ENCODE data around the gene TCOF1.

The TCOF1 gene

DNA sequence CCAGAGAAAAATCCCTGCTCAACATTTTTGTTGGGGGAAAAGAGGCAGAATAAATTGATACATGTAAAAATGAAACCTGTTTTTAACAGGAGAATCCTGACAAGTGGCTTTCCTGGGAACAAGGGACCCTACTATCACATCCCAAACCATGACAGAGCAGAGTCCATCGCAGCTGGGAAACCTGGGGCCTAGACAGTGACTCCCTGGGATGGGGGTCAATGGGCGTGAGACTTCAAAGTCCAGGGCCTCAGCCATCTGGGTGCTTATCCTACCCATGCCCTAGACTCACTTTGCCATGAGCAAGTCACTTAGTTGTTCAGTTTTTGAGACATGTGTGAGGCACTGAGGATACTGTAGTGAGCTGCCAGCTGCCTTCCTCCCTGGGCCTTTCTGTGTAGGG, 5.7 kb downstream of the TCOF1 start:
- no peak for TF ChIP-seq CEBPB (IDR thresholded peaks at IDR 0.05)
- no peak for TF ChIP-seq TEAD4 (IDR thresholded peaks at IDR 0.05)
- TF ChIP-seq RAD21 (IDR thresholded peaks at IDR 0.05; ENCODE audit: low read depth), result no peak
- no peak for TF ChIP-seq FOXM1 (IDR thresholded peaks at IDR 0.05; ENCODE audit: borderline replicate concordance, low read depth)
- no peak for TF ChIP-seq USF1 (IDR thresholded peaks at IDR 0.05)
- no peak for TF ChIP-seq NFIC (IDR thresholded peaks at IDR 0.05)
- TF ChIP-seq ZBTB7A (IDR thresholded peaks at IDR 0.05; ENCODE audit: low read depth), result no peak
- no peak for TF ChIP-seq TCF12 (IDR thresholded peaks at IDR 0.05; ENCODE audit: low read depth)

- no peak for TF ChIP-seq EGR1 (IDR thresholded peaks at IDR 0.05)
- TF ChIP-seq, protein P1, sequence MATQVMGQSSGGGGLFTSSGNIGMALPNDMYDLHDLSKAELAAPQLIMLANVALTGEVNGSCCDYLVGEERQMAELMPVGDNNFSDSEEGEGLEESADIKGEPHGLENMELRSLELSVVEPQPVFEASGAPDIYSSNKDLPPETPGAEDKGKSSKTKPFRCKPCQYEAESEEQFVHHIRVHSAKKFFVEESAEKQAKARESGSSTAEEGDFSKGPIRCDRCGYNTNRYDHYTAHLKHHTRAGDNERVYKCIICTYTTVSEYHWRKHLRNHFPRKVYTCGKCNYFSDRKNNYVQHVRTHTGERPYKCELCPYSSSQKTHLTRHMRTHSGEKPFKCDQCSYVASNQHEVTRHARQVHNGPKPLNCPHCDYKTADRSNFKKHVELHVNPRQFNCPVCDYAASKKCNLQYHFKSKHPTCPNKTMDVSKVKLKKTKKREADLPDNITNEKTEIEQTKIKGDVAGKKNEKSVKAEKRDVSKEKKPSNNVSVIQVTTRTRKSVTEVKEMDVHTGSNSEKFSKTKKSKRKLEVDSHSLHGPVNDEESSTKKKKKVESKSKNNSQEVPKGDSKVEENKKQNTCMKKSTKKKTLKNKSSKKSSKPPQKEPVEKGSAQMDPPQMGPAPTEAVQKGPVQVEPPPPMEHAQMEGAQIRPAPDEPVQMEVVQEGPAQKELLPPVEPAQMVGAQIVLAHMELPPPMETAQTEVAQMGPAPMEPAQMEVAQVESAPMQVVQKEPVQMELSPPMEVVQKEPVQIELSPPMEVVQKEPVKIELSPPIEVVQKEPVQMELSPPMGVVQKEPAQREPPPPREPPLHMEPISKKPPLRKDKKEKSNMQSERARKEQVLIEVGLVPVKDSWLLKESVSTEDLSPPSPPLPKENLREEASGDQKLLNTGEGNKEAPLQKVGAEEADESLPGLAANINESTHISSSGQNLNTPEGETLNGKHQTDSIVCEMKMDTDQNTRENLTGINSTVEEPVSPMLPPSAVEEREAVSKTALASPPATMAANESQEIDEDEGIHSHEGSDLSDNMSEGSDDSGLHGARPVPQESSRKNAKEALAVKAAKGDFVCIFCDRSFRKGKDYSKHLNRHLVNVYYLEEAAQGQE (IDR thresholded peaks at IDR 0.05; ENCODE audit: low read depth), result peak; percentile 52; the same call in 1 of the 2 replicates
These were observed 6.5 kb downstream of the TCOF1 start for GRCh38 chr5:150364004-150364403.

GRCh38 chr5:150368526-150368925, 11.0 kb downstream of the TCOF1 start:
- TF ChIP-seq YY1 (IDR thresholded peaks at IDR 0.05; ENCODE audit: low read depth), result no peak
- no peak for TF ChIP-seq NFIC (IDR thresholded peaks at IDR 0.05)
- TF ChIP-seq TEAD4 (IDR thresholded peaks at IDR 0.05), result no peak
- TF ChIP-seq, protein P2, sequence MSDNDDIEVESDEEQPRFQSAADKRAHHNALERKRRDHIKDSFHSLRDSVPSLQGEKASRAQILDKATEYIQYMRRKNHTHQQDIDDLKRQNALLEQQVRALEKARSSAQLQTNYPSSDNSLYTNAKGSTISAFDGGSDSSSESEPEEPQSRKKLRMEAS (IDR thresholded peaks at IDR 0.05), result no peak
- no peak for TF ChIP-seq TCF12 (IDR thresholded peaks at IDR 0.05; ENCODE audit: low read depth)
- no peak for TF ChIP-seq EGR1 (IDR thresholded peaks at IDR 0.05)
- TF ChIP-seq FOXM1 (IDR thresholded peaks at IDR 0.05; ENCODE audit: borderline replicate concordance, low read depth), result no peak
- no peak for TF ChIP-seq RAD21 (IDR thresholded peaks at IDR 0.05; ENCODE audit: low read depth)
- no peak for TF ChIP-seq EP300 (IDR thresholded peaks at IDR 0.05; ENCODE audit: borderline replicate concordance)
- no peak for TF ChIP-seq ZBTB7A (IDR thresholded peaks at IDR 0.05; ENCODE audit: low read depth)
- TF ChIP-seq, protein P1 (IDR thresholded peaks at IDR 0.05; ENCODE audit: low read depth), result no peak
- TF ChIP-seq USF1 (IDR thresholded peaks at IDR 0.05), result no peak

- TF ChIP-seq TAF1 (IDR thresholded peaks at IDR 0.05; ENCODE audit: low read depth) (no peak), YY1 (IDR thresholded peaks at IDR 0.05; ENCODE audit: low read depth) (no peak), RAD21 (IDR thresholded peaks at IDR 0.05; ENCODE audit: low read depth) (no peak)
These were observed 15.1 kb downstream of the TCOF1 start for GRCh38 chr5:150372639-150373038.

DNA sequence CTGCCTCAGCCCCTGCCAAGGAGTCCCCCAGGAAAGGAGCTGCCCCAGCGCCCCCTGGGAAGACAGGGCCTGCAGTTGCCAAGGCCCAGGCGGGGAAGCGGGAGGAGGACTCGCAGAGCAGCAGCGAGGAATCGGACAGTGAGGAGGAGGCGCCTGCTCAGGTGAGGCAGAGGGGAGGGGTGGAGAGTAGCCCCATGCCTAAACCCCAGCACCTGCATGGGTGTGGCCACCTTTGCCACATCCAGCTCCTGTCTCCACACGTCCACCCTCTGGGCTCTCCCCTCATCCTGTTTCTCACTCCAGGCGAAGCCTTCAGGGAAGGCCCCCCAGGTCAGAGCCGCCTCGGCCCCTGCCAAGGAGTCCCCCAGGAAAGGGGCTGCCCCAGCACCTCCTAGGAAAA, 17.2 kb downstream of the TCOF1 start:
- TF ChIP-seq RAD21 (IDR thresholded peaks at IDR 0.05; ENCODE audit: low read depth) (no peak), FOXM1 (IDR thresholded peaks at IDR 0.05; ENCODE audit: borderline replicate concordance, low read depth) (no peak), TCF12 (IDR thresholded peaks at IDR 0.05; ENCODE audit: low read depth) (no peak), CEBPB (IDR thresholded peaks at IDR 0.05) (no peak), ZBTB7A (IDR thresholded peaks at IDR 0.05; ENCODE audit: low read depth) (no peak), CREB1 (IDR thresholded peaks at IDR 0.05; ENCODE audit: low read depth) (no peak), USF1 (IDR thresholded peaks at IDR 0.05) (no peak), TEAD4 (IDR thresholded peaks at IDR 0.05) (no peak), NFIC (IDR thresholded peaks at IDR 0.05) (no peak), TAF1 (IDR thresholded peaks at IDR 0.05; ENCODE audit: low read depth) (no peak), YY1 (IDR thresholded peaks at IDR 0.05; ENCODE audit: low read depth) (no peak), EP300 (IDR thresholded peaks at IDR 0.05; ENCODE audit: borderline replicate concordance) (no peak), EGR1 (IDR thresholded peaks at IDR 0.05) (no peak)
- TF ChIP-seq, protein P1 (IDR thresholded peaks at IDR 0.05; ENCODE audit: low read depth), result no peak
- TF ChIP-seq, protein P2 (IDR thresholded peaks at IDR 0.05), result no peak
